Suppressor macrophage treated with lipopolysaccharide for 4 hours (primary cell): Measurements from ENCODE around the gene SPEN.
"Not testable (repeated sequence)": the region's sequence is repeated elsewhere in the genome, so short reads cannot be mapped to it uniquely, and the experiment has no call there.

Experiments used
- DNase-seq: peaks from one replicate; pipeline ENCODE4 v3.0.0-alpha.2; 2020

The SPEN gene, protein sequence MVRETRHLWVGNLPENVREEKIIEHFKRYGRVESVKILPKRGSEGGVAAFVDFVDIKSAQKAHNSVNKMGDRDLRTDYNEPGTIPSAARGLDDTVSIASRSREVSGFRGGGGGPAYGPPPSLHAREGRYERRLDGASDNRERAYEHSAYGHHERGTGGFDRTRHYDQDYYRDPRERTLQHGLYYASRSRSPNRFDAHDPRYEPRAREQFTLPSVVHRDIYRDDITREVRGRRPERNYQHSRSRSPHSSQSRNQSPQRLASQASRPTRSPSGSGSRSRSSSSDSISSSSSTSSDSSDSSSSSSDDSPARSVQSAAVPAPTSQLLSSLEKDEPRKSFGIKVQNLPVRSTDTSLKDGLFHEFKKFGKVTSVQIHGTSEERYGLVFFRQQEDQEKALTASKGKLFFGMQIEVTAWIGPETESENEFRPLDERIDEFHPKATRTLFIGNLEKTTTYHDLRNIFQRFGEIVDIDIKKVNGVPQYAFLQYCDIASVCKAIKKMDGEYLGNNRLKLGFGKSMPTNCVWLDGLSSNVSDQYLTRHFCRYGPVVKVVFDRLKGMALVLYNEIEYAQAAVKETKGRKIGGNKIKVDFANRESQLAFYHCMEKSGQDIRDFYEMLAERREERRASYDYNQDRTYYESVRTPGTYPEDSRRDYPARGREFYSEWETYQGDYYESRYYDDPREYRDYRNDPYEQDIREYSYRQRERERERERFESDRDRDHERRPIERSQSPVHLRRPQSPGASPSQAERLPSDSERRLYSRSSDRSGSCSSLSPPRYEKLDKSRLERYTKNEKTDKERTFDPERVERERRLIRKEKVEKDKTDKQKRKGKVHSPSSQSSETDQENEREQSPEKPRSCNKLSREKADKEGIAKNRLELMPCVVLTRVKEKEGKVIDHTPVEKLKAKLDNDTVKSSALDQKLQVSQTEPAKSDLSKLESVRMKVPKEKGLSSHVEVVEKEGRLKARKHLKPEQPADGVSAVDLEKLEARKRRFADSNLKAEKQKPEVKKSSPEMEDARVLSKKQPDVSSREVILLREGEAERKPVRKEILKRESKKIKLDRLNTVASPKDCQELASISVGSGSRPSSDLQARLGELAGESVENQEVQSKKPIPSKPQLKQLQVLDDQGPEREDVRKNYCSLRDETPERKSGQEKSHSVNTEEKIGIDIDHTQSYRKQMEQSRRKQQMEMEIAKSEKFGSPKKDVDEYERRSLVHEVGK (N-terminal part only)

DNA sequence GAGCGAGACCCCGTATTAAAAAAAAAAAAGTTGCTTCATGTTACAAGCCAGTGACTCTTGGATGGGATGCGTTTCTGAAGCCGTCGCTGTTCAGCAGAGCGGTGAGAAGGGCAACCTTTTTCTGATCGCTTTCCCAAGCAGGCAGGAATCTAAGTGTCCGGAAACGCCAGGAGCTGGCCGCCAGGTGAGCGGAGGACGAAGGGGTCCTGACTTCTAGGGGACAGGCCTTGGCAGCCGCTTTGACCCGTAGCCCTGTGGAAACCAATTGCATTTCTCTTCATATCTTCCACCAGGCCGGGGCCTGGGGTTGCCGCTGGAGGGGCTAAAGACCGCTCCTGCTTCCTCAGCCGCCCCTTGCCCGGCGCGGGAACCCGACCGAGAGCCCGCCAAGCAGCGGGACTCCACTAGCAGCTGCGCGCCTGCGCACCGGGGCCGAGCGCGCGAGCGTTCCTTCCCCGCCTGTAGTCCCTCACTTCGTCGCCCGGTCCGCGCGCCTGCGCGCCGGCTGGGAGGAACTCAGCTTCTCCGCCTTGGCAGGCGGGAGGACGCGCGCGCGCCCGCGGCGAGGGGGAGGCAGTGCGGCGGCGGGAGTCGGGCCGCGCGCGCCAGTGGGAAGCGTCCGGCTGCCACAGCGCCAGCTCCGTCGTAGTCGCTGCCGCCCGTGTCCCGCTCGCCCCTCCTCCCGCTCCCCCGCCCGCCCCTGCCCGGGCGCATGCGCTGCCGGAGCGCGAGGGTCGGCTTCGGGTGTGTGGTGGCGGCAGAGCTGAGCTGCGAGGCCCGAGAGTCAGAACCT, at the start of gene SPEN:
Gene SPEN (plus strand): TSS at position 608 of the 793 bp plus-strand sequence. CDS start 361 bp downstream, outside the sequence.
- peak; percentile 99 for DNase-seq

DNA sequence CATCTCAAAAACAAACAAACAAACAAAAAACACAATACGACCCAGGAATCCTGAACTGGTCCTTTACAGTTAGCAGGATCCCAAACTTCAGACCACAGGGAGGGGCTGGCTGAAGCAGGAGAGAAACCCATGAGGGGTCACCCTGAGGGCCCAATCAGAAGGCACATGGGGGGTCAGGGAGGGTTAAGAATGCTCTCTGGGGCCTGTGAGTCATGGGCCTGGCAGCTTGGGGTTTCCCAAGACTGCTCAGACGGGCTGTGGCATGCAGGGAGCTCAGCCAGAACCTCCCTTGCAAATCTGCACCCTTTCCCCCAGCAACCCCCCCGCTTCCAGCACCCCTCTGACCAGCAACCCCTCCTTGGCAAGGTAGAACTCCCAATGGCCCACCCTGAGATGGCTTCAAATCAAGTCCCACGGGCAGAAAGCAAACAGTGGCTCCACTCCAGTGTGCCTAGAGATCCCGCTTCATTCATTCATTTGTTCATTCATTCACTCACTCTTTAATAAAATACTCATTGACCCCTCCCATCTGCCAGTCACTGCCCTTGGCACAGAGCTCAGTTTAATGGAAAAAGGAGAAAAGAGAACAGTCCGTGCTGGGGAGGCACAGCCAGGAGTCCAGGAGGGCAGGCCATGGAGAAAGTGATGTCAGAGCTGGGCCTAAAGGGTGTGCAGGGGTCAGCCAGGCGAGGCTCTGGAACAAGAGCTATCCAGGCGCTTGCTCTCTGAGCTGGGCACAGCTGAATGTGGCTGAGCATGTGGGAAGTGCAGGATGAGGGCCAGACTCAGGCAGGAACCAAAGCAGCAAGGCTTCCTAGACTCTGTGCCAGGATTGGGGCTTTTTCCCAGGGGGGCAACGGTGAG, 48.3 kb upstream of the SPEN start:
- DNase-seq: peak; percentile 72

DNA sequence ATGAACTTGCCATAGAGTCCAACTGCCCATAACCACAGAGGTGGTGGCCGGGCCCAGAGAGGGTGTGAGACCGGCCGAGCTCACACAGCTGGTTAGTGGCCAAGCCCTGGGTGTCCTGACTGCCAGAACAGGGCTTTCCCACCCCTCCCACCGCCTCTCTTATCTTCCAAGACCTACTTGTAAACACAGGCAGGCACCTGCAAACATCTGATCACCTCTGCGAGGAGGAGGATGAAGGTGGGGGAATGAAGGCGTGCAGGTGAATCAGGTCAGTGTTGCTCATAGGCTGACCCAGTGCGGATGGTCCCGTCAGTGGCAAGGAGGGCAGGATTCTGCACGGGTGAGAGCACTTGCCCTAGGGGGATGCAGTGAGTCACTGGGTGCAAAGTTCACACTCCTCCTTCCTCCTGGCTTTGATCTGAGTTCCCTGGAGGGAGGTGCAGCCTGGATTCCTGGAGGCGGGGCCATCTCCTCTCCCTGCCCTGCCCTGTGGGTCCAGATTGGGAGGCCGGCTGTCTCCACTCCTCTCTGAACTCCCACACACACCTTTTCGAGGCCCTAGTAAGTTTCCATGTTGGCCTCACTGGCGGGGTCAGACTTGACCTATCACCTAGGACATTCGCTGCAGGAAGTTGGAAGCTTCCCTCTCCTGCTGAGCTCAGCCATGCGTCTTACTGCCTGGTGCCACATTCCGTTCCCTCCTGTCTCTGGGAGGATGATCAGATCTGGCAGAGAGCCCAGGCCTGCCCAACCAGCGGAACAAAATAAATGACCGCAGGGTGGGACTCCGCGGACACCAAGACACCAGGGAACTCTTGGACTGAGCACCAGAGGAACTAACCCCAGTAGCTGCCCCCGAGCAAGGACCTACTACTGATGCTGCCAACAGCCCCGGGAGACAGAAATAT, 47.3 kb upstream of the SPEN start:
- DNase-seq: no peak

DNA sequence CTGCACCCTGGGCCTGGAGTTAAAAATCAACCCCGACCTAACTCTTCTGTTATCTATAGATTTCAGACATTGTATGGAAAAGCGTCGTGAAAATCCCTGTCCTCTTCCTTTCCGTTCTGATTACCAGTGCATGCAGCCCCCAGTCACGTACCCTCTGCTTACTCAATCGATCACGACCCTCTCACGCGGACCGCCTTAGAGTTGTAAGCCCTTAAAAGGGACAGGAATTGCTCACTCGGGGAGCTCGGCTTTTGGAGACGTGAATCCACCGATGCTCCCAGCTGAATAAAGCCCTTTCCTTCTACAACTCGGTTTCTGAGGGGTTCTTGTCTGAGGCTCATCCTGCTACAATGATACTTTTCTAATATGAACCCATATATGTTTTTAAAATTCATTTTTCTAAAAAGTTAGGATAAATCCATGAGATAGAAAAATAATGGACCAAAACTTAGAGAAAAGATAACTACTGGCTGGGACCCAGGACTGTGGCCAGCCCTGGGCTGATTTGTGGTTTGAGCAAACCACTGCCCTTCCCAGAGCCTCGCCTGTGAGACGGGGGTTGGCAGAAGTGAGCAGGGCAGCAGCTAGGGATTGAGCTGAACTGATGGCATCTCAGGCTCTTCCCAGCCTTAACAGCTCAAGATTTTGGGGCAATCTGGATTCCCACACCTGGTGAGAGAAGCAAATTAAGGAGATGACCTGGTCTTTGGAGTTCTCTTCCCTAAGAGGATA, 45.1 kb upstream of the SPEN start:
- DNase-seq: no peak

DNA sequence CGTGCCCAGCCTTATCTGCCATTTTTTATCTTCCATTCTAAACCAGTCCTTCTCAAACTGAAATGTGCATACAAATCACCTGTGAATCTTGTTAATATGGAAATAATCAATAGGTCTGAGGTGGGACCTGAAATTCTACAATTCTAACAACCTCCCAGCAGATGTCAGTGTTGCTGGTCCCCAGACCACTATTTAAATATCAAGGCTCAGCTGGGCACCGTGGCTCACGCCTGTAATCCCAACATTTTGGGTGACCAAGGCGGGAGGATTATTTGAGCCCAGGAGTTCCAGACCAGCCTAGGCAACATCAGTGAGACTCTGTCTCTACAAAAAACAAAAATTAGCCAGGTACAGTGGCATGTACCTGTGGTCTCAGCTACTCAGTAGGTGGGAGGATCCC, 44.1 kb upstream of the SPEN start:
- DNase-seq: peak; percentile 35

DNA sequence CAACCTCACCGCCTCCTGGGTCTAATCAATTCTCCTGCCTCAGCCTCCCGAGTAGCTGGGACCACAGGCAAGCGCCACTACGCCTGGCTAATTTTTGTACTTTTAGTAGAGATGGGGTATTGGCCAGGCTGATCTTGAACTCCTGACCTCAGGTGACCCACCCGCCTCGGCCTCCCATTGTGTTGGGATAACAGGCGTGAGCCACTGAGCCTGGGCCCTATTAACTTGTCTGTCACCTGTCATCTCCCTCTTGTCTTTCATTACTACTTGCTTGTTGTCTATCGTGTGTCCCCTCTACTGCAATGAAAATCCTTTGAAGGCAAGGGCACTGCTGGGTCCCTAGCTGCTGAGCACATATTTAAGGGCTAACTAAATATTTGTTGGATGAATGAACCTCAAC, 43.4 kb upstream of the SPEN start:
- no peak for DNase-seq

DNA sequence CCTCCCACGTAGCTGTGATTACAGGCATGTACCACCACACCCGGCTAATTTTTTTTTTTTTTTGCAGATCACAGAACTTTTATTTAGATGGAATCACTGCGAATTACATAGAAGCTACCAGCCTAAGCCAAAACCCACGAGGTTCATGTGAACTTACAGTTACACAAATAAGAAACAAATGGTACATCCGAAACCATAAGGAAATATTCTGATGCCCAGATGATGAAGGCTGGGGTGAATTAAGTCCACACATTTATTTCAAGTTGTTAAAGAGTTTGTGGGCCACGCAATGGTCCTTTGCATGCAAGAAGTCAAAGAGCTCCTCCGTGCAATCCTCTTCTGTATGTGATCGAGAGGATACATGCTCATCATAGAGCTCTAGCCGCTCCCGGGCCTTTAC, 40.4 kb upstream of the SPEN start:
- DNase-seq: no peak

DNA sequence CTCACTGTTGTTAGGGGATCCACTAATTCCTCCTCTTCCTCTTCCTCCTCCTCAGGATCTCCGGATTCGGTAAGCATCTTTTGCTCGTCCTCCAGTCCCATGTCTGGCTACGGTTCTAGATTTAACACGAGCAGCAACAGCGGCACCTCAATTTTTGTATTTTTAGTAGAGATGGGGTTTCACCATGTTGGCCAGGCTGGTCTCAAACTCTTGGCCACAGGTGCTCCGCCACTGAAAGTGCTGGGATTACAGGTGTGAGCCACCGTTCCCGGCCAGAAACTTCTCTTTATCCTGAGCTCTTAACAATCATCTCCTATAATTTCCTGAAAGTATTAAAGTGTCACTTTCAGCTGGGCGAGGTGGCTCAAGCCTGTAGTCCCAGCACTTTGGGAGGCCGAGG, 40.0 kb upstream of the SPEN start, which contains the start of gene UQCRHL:
Gene UQCRHL (minus strand): TSS at position 101 of the 400 bp plus-strand sequence. CDS start 0 bp downstream, at position 101.
- not testable (repeated sequence) for DNase-seq

DNA sequence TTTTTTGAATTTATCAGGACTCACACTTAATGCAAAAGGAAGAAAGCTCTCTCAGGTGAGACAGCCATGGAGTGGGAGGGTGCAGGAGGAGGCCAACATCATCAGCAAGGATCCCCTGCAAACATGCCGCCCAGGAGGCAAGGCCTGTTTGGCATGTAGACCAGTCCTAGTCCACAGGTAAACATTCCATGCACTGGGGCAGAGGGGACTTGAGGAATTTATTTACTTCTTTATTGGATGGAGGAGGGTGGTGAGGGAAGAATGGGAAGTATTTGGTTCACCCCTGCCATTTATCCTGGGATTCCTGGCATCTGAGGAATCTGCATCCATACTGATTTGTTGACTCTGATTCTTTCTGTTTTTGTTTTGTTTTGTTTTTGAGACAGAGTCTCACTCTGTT, 38.6 kb upstream of the SPEN start:
- no peak for DNase-seq

DNA sequence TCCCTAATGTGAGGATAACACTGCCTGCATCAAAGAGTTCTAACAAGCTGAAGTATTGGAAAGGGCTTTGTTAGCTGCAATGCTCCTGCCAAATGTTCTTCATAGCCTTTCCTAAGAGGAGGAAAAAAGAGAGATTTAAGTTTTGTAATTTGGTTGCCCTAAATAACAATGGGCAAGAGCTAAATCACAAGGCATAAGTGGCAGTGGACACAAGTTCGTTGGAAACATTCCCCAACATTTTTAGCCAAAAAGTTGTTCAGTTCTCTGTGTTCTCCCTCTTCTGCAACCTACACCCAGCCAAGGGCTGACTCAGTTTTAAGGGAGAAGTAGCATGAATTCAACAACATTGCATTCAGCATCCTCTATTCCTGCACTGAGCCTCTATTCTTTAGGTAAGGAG, 37.4 kb upstream of the SPEN start:
- no peak for DNase-seq

DNA sequence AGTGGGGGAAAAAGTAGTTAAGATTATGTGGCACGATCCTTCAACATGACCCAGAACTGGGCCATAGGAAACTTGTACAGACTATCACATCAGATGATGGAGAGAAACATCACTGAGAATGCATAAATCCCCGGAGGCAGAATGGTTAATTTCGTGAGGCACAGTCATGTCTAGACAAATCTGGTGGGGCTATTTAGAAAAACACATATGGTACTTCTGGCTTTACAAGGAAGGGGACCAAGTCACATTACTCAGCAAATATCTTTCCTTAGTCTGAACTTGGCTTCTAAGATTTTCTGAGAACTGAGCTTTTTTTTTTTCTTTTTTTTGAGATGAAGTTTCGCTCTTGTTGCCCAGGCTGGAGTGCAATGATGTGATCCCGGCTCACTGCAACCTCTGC, 30.8 kb upstream of the SPEN start:
- no peak for DNase-seq

DNA sequence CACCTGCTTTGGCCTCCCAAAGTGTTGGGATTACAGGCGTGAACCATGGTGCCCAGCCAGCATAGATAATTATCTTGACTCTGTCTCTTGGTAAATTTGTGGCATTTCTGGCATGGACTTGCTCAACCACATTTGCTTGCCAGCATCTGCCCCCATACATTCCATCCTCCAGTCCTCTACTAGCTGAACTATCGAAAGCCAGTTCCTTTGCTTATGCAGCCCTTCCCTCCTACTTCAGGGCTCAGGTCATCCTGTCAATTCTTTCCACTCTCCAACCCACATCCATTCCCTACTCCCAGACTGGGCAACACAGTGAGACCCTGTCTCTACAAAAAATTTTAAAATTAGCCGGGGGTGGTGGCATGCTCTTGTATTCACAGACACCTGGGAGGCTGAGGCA, 27.0 kb upstream of the SPEN start:
- no peak for DNase-seq

DNA sequence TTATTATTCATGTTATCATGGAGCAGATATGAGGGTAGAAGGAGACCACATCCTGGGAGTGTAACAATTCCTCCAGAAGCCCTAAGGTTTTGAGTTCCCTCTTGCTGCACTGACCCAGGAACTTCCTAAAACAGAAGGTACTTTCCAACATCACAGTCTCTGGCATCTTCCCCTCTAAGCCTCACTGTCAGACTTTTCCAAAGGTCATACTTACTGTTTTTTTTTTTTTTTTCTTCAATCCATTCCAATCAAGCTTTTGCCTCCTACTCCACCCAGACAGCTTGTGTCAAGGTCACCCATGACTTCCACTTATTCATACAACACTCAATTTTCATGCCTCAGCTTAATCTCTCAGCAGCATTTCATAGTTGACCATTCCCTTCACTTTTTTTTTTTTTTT, 21.7 kb upstream of the SPEN start:
- peak; percentile 66 for DNase-seq

DNA sequence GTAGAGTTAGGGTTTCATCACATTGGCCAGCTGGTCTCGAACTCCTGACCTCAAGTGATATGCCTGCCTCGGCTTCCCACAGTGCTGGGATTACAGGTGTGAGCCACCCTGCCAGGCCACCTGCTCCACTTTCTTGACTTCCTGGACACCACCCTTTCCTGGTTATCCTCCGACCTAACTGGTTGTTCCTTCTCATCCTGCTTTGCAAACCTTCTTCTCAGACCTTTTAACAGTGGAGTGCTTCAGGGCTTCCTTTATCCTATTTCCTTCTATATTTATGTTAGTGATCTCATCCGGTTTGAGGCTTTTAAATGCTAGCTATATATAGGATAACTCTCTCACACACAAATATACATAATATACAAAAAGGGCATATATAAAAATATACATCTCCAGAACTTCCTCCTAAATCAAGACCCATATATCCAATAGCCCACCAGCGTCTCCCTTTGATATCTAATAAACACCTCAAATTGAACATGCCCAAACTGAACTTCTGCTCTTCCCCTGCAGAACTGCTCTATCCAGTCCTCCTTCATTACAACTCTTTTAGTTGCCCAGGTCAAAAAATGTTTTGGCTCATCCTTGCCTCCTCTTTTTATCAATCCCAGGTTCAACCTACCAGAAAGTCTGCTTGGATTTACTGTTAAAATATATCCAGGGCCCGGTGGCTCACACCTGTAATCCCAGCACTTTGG, 20.5 kb upstream of the SPEN start:
- DNase-seq: no peak

DNA sequence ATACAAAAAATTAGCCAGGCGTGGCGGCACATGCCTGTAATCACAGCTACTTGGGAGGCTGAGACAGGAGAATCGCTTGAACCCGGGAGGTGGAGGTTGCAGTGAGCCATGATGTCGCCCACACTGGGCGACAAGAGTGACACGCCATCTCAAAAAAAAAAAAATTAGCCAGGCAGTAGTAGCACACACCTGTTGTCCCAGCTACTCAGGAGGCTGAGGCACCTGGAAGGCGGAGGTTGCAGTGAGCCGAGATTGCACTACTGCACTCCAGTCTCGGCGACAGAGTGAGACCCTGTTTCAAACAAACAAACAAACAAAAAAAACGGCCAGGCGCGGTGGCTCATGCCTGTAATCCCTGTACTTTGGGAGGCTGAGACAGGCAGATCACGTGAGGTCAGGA, 19.9 kb upstream of the SPEN start:
- not testable (repeated sequence) for DNase-seq

DNA sequence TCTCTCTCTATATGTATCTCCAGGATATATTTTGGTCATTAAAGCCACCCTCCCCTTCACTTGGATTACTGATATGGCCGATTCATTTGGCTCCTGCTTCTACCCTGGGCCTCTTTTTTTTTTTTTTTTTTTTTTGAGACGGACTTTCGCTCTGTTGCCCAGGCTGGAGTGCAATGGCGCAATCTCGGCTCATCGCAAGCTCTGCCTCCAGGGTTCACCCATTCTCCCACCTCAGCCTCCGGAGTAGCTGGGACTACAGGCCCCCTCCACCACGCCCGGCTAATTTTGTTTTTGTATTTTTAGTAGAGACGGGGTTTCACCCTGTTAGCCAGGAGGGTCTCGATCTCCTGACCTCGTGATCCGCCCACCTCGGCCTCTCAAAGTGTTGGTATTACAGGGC, 18.6 kb upstream of the SPEN start:
- not testable (repeated sequence) for DNase-seq

DNA sequence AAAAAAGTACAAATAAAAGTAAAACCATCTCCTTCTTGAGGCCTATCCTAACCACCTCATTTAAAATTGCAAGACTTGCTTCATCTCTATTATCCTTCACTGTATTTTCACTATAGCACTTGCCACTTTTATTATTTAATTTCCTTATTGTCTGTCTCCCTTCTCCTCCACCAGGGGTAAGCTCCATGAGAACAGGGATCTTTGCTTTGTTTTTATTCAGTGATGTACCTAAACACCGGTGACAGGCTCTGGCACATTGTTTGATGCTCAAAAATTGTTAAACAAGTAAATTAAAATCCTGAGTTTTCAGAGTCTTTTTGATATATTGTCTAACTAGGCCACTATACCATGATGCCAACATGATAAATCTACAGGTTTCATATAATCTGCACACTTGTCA, 17.2 kb upstream of the SPEN start:
- DNase-seq: no peak

DNA sequence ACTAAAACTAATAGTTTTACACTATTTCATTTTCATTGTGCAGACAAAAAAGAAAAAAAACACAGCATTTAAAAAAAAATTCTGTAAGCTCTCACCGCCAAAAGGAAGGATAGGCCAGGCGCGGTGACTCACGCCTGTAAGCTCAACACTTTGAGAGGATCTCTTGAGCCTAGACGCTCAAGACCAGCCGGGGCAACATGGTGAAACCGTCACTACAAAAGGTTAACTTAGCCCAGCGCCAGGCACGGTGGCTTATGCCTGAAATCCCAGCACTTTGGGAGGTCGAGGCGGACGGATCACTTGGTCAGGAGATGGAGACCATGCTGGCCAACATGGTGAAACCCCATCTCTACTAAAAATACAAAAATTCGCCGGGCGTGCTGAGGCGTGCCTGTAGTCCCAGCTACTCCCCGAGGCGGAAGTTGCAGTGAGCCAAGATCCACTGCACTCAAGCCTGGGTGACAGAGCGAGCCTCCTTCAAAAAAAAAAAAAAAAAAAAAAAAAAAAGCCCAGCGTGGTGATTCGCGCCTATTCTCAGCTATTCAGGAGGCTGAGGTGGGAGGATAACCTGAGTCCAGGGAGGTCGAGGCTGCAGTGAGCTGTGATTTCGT, 14.3 kb upstream of the SPEN start:
- DNase-seq: peak; percentile 55
